GM19035 (cell line): Measurements from ENCODE around the gene FNDC5.

Experiments
- ATAC-seq: cut with Tn5 transposase; IDR thresholded peaks from one replicate; pipeline ENCODE4 v1.9.1; 2021; ENCODE audit not compliant: unreplicated experiment

FNDC5 gene

GRCh38 chr1:32865639-32866405 lies 4.9 kb downstream of the FNDC5 start:
- no peak for ATAC-seq

- no peak for ATAC-seq
These were observed 6.2 kb downstream of the FNDC5 start for GRCh38 chr1:32864375-32865019.

GRCh38 chr1:32863881-32864245 lies 6.8 kb downstream of the FNDC5 start:
- ATAC-seq = no peak

GRCh38 chr1:32863218-32863880 lies 7.4 kb downstream of the FNDC5 start:
- ATAC-seq = no peak

GRCh38 chr1:32861904-32862695 lies 8.6 kb downstream of the FNDC5 start:
- ATAC-seq = no peak

- no peak for ATAC-seq
These were observed 10.1 kb downstream of the FNDC5 start for GRCh38 chr1:32860566-32860965.

- ATAC-seq = no peak
These were observed 10.8 kb downstream of the FNDC5 start for GRCh38 chr1:32859915-32860314.

GRCh38 chr1:32858791-32859190 lies 11.9 kb downstream of the FNDC5 start:
- no peak for ATAC-seq

- ATAC-seq = no peak
These were observed 12.6 kb downstream of the FNDC5 start for GRCh38 chr1:32858136-32858535.

- ATAC-seq = no peak
These were observed 14.7 kb downstream of the FNDC5 start for GRCh38 chr1:32855861-32856617.

- ATAC-seq = no peak
These were observed 22.2 kb downstream of the FNDC5 start for GRCh38 chr1:32848354-32849063.

- no peak for ATAC-seq
These were observed 38.8 kb downstream of the FNDC5 start for GRCh38 chr1:32831878-32832277.

- ATAC-seq = no peak
These were observed 40.4 kb downstream of the FNDC5 start for GRCh38 chr1:32830092-32830852.

- ATAC-seq = no peak
These were observed 42.4 kb downstream of the FNDC5 start for GRCh38 chr1:32828341-32828740.

GRCh38 chr1:32825181-32825580 lies 45.5 kb downstream of the FNDC5 start:
- ATAC-seq = no peak

GRCh38 chr1:32818804-32819541 lies 51.7 kb downstream of the FNDC5 start:
- no peak for ATAC-seq

GRCh38 chr1:32817815-32818786 lies 52.6 kb downstream of the FNDC5 start:
- ATAC-seq = peak; percentile 21
